Measurements from ENCODE around the gene ACSM2A. TPM values are rescaled to one million over a fixed set of nuclear protein-coding genes. Genes with fewer than 3 reads are reported as not detected.
"Not testable (repeated sequence)": the region's sequence is repeated elsewhere in the genome, so short reads cannot be mapped to it uniquely, and the experiment has no call there.

Gene ACSM2A
- total RNA-seq, 4 donors from 2014 or later, result not detected

- DNase-seq (ENCODE audit: low spot score in 2 of 2); H3K4me3 ChIP-seq (ENCODE audit: low read depth, poor library complexity, severe bottlenecking); intact Hi-C loops (cut with DNase I; ENCODE audit: low total_unique reads): not testable (repeated sequence)
- 29 to 54% methylated on average over 2 of the region's 2 CpGs for WGBS, 2 donors
These were observed 25.9 kb downstream of the ACSM2A start for GRCh38 chr16:20477188-20477744.

GRCh38 chr16:20483989-20484388 lies 32.7 kb downstream of the ACSM2A start:
- intact Hi-C loops (cut with DNase I; ENCODE audit: low total_unique reads); H3K4me3 ChIP-seq (ENCODE audit: low read depth, poor library complexity, severe bottlenecking); DNase-seq (ENCODE audit: low spot score in 2 of 2): not testable (repeated sequence)
- WGBS, 2 donors, result 80% methylated on average over 1 of the region's 1 CpG; no CpG with 5 or more reads in 1 of the 2 donors

GRCh38 chr16:20484726-20485125 lies 33.4 kb downstream of the ACSM2A start:
- TF ChIP-seq CTCF (IDR thresholded peaks at IDR 0.05), result no peak
- TF ChIP-seq POLR2A (IDR thresholded peaks at IDR 0.05), result no peak
- no peak overlapping the region for H3K4me3 ChIP-seq (ENCODE audit: low read depth, poor library complexity, severe bottlenecking)
- no peak for DNase-seq (ENCODE audit: low spot score in 2 of 2)
- intact Hi-C loops (cut with DNase I; ENCODE audit: low total_unique reads), result no loop called here
- 74 to 84% methylated on average over 1 of the region's 1 CpG for WGBS, 2 donors

- 85 to 88% methylated on average over 1 of the region's 1 CpG for WGBS, 2 donors
- intact Hi-C loops (cut with DNase I; ENCODE audit: low total_unique reads), result no loop called here
- no peak for DNase-seq (ENCODE audit: low spot score in 2 of 2)
- no peak overlapping the region for H3K4me3 ChIP-seq (ENCODE audit: low read depth, poor library complexity, severe bottlenecking)
- TF ChIP-seq POLR2A (IDR thresholded peaks at IDR 0.05), result no peak
- no peak for TF ChIP-seq CTCF (IDR thresholded peaks at IDR 0.05)
These were observed 34.1 kb downstream of the ACSM2A start for GRCh38 chr16:20485408-20485807.

GRCh38 chr16:20490994-20491393 lies 39.7 kb downstream of the ACSM2A start:
- intact Hi-C loops (cut with DNase I; ENCODE audit: low total_unique reads); DNase-seq (ENCODE audit: low spot score in 2 of 2); H3K4me3 ChIP-seq (ENCODE audit: low read depth, poor library complexity, severe bottlenecking): not testable (repeated sequence)
- no CpG with 5 or more reads among the region's 3 CpGs for WGBS, 2 donors

- DNase-seq (ENCODE audit: low spot score in 2 of 2); intact Hi-C loops (cut with DNase I; ENCODE audit: low total_unique reads); H3K4me3 ChIP-seq (ENCODE audit: low read depth, poor library complexity, severe bottlenecking): not testable (repeated sequence)
- WGBS, 2 donors, result no CpG with 5 or more reads among the region's 11 CpGs
These were observed 40.1 kb downstream of the ACSM2A start for GRCh38 chr16:20491448-20491847.

- intact Hi-C loops (cut with DNase I; ENCODE audit: low total_unique reads), result no loop called here
- WGBS, 2 donors, result 55 to 73% methylated on average over 1 of the region's 1 CpG
These were observed 53.1 kb downstream of the ACSM2A start for GRCh38 chr16:20504418-20504817.

More at GRCh38 chr16:20504418-20504817, 53.1 kb downstream of the ACSM2A start:
- no peak overlapping the region for H3K4me3 ChIP-seq (ENCODE audit: low read depth, poor library complexity, severe bottlenecking)
- DNase-seq (ENCODE audit: low spot score in 2 of 2), result no peak
- TF ChIP-seq POLR2A (IDR thresholded peaks at IDR 0.05) (no peak), CTCF (IDR thresholded peaks at IDR 0.05) (no peak)
